NCI-H1048 (cell line): Measurements from ENCODE around the gene PPARG.
"Not testable (repeated sequence)": the region's sequence is repeated elsewhere in the genome, so short reads cannot be mapped to it uniquely, and the experiment has no call there.

Experiments
- DNase-seq: peaks from one replicate; lab custom pipeline; 2025; lab: John Stamatoyannopoulos, UW

The PPARG gene

GRCh38 chr3:12288182-12289129, at the start of gene PPARG:
Gene PPARG (plus strand): TSS chr3:12289070. CDS start chr3:12379712, 90,642 bp downstream.
- DNase-seq = no peak

- no peak for DNase-seq
Observed at GRCh38 chr3:12239301-12239700, 49.6 kb upstream of the PPARG start.

- no peak for DNase-seq
Observed at GRCh38 chr3:12242772-12243171, 46.1 kb upstream of the PPARG start.

GRCh38 chr3:12246497-12247163, 42.2 kb upstream of the PPARG start:
- no peak for DNase-seq

GRCh38 chr3:12247411-12247810, 41.5 kb upstream of the PPARG start:
- DNase-seq = no peak

- no peak for DNase-seq
Observed at GRCh38 chr3:12249519-12249918, 39.4 kb upstream of the PPARG start.

- DNase-seq = no peak
Observed at GRCh38 chr3:12252889-12253288, 36.0 kb upstream of the PPARG start.

GRCh38 chr3:12253516-12254343, 35.1 kb upstream of the PPARG start:
- DNase-seq = no peak

GRCh38 chr3:12255393-12255792, 33.5 kb upstream of the PPARG start:
- DNase-seq = no peak

GRCh38 chr3:12258911-12259310, 30.0 kb upstream of the PPARG start:
- no peak for DNase-seq

GRCh38 chr3:12262173-12262572, 26.7 kb upstream of the PPARG start:
- not testable (repeated sequence) for DNase-seq

- DNase-seq = no peak
Observed at GRCh38 chr3:12265508-12265907, 23.4 kb upstream of the PPARG start.

GRCh38 chr3:12266038-12266437, 22.8 kb upstream of the PPARG start:
- DNase-seq = no peak

GRCh38 chr3:12267376-12268030, 21.4 kb upstream of the PPARG start:
- no peak for DNase-seq

- no peak for DNase-seq
Observed at GRCh38 chr3:12268049-12268735, 20.7 kb upstream of the PPARG start.

- DNase-seq = no peak
Observed at GRCh38 chr3:12270976-12271375, 17.9 kb upstream of the PPARG start.

GRCh38 chr3:12273045-12273695, 15.7 kb upstream of the PPARG start:
- no peak for DNase-seq

- DNase-seq = no peak
Observed at GRCh38 chr3:12275974-12276650, 12.8 kb upstream of the PPARG start.

- not testable (repeated sequence) for DNase-seq
Observed at GRCh38 chr3:12276827-12277226, 12.0 kb upstream of the PPARG start.

- no peak for DNase-seq
Observed at GRCh38 chr3:12278566-12278965, 10.3 kb upstream of the PPARG start.
